Nephron progenitor cell (in vitro differentiated cells): Measurements from ENCODE around the gene KCNK18.
"Not testable (repeated sequence)": the region's sequence is repeated elsewhere in the genome, so short reads cannot be mapped to it uniquely, and the experiment has no call there.

Experiments
- DNase-seq: peaks from one replicate; pipeline ENCODE4 v3.0.0; 2021
- H3K27ac Mint-ChIP-seq: 2 replicates; pipeline ENCODE4 v1.8.0; 2021; ENCODE audit warnings: mild to moderate bottlenecking, moderate library complexity, mixed read lengths
- H3K27me3 Mint-ChIP-seq: 2 replicates; pipeline ENCODE4 v1.8.0; 2021; ENCODE audit warnings: mild to moderate bottlenecking, low read depth, mixed read lengths; ENCODE audit not compliant: poor library complexity
- H3K36me3 Mint-ChIP-seq: 2 replicates; pipeline ENCODE4 v1.8.0; 2021; ENCODE audit warnings: low read depth, mixed read lengths
- H3K4me1 Mint-ChIP-seq: 2 replicates; pipeline ENCODE4 v1.8.0; 2021; ENCODE audit warnings: mixed read lengths
- H3K4me3 Mint-ChIP-seq: 2 replicates; pipeline ENCODE4 v1.8.0; 2021; ENCODE audit warnings: mild to moderate bottlenecking, moderate library complexity, mixed read lengths
- H3K9me3 Mint-ChIP-seq: 2 replicates; pipeline ENCODE4 v1.8.0; 2021; ENCODE audit warnings: mild to moderate bottlenecking, moderate library complexity, mixed read lengths
- TF ChIP-seq, protein P1 (sequence below): fragments of 200-600 bp; sonication (generic); IDR thresholded peaks from 2 replicates; pipeline ENCODE4 v1.5.0; 2021; ENCODE audit warnings: antibody characterized with exemption

KCNK18 gene

DNA sequence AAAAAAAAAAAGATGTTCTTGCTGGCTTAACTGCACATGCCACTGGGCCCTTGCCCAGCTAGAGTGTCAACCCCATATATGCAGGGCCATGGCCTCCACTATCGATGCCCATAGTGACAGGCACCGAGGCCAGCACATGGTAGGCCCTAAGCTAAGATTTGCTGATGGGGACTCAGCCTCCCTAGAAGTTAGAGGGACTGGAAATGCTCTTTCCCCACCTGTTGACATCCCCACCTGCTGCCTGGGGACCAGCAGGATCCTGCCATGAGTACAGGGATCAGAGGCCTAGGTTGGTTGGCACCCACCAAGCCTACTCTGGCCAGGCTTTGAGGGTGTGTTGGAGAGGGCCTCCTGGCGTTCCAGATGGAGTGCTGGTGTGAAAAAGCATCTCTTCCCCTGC, 27.6 kb downstream of the KCNK18 start:
- H3K36me3 Mint-ChIP-seq: no peaks in the 10 kb centered on the region
- H3K9me3 Mint-ChIP-seq: peaks cover 10% of the 10 kb centered on the region
- H3K27ac Mint-ChIP-seq: no peak overlapping the region
- H3K4me3 Mint-ChIP-seq: no peak overlapping the region
- H3K27me3 Mint-ChIP-seq: peaks cover 20% of the 10 kb centered on the region
- DNase-seq: no peak
- TF ChIP-seq, protein P1, sequence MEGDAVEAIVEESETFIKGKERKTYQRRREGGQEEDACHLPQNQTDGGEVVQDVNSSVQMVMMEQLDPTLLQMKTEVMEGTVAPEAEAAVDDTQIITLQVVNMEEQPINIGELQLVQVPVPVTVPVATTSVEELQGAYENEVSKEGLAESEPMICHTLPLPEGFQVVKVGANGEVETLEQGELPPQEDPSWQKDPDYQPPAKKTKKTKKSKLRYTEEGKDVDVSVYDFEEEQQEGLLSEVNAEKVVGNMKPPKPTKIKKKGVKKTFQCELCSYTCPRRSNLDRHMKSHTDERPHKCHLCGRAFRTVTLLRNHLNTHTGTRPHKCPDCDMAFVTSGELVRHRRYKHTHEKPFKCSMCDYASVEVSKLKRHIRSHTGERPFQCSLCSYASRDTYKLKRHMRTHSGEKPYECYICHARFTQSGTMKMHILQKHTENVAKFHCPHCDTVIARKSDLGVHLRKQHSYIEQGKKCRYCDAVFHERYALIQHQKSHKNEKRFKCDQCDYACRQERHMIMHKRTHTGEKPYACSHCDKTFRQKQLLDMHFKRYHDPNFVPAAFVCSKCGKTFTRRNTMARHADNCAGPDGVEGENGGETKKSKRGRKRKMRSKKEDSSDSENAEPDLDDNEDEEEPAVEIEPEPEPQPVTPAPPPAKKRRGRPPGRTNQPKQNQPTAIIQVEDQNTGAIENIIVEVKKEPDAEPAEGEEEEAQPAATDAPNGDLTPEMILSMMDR: no peak
- peaks cover 9% of the 10 kb centered on the region for H3K4me1 Mint-ChIP-seq

DNA sequence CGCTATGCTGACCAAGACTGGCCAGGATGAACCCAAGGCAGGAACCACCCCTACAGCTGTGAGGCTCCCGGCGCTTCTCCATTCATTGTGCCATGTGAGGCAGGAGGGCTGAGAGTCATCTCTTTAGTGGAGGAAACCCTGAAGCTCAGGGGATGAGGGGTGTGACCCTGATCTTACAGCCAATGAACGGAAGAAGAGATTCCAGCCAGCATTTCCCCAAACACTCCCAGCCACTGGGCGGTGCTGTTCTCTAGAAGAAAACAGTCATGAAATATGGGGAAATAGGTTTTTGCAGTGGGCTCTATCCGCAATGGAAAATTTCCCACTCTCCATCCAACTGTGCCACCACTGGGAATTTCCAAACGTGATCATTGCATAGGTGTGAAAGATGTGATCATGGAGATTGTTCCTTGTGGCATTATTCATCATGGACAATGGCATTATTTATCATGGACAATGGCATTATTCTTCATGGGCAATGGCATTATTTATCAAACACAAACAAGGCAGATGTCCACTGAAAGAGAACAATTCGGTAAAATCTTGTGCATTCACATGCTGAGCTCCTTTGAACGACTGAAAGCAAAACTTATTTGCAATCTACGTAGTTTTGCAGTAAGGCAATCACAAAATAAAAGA, 29.6 kb downstream of the KCNK18 start:
- Mint-ChIP-seq H3K4me3 (no peak overlapping the region), H3K27me3 (peaks cover 23% of the 10 kb centered on the region), H3K9me3 (peaks cover 22% of the 10 kb centered on the region), H3K27ac (no peak overlapping the region), H3K36me3 (peaks cover 7% of the 10 kb centered on the region), H3K4me1 (peaks cover 9% of the 10 kb centered on the region)
- TF ChIP-seq, protein P1: peak; percentile 35
- DNase-seq: no peak

DNA sequence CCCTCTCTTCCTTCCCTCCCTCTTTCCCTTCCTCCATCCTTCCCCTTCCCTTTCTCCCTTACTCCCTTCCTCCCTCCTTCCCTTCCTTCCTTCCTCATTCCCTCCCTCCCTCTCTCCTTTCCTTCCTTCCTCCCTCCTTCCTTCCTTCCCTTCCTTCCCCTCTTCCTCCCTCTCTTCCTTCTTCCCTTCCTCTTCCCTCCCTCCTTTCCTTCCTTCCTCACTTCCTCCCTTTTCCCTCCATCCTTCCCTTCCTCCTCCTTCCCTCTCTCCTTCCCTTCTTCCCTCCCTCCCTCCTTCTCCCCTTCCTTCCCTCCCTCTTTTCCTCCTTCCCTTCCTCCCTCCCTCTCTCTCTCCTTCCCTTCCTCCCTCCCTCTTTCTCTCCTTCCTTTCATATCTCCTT, 30.9 kb downstream of the KCNK18 start:
- no peak for DNase-seq
- peaks cover 9% of the 10 kb centered on the region for H3K4me1 Mint-ChIP-seq
- H3K4me3 Mint-ChIP-seq: no peak overlapping the region
- H3K9me3 Mint-ChIP-seq: peaks cover 22% of the 10 kb centered on the region
- peaks cover 31% of the 10 kb centered on the region for H3K27me3 Mint-ChIP-seq
- peaks cover 7% of the 10 kb centered on the region for H3K36me3 Mint-ChIP-seq
- TF ChIP-seq, protein P1: no peak
- no peak overlapping the region for H3K27ac Mint-ChIP-seq

DNA sequence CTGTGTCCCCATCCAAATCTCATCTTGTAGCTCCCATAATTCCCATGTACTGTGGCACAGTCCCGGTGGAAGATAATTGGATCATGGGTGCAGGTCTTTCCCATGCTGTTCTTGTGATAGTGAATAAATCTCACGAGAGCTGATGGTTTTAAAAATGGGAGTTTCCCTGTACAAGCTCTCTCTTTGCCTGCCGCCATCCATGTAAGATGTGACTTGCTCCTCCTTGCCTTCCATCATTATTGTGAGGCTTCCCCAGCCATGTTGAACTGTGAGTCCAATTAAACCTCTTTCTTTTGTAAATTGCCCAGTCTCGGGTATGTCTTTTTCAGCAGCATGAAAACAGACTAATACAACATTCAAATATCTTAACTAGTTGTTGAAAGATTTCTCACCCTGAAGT, 32.8 kb downstream of the KCNK18 start:
- Mint-ChIP-seq H3K27me3 (peaks cover 41% of the 10 kb centered on the region), H3K9me3 (peaks cover 22% of the 10 kb centered on the region)
- H3K27ac Mint-ChIP-seq, DNase-seq, H3K4me3 Mint-ChIP-seq, H3K36me3 Mint-ChIP-seq, H3K4me1 Mint-ChIP-seq: not testable (repeated sequence)

DNA sequence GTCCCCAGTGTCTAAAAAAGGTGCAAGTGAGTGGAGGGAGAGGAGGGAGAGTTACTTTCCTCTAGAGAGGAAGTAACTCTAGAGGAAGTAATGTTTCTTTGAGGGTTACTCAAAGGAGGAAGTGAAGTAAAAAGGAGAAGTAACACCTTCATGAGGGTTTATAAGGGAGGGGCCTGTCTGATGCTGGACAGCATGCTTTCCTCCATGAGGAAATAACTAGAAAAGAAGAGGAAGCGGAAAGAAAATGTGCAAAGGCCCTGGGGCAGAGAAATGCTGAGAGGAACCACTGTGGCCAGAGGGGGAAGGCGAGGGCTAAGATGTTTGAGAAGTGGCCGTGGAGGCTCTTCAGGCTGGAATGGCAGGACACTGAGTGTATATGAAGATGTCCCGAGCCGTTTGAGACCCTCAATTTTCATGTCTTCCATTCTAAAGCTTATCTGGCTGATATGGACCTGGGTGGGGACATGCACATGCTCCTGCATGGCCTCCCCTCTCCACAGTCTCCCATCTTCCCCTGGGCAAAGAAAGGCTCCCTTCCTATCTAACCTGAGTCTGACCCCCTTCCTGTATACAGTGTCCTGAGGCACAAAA, 40.2 kb downstream of the KCNK18 start:
- peaks cover 10% of the 10 kb centered on the region for H3K4me1 Mint-ChIP-seq
- H3K27ac Mint-ChIP-seq: no peak overlapping the region
- H3K36me3 Mint-ChIP-seq: no peaks in the 10 kb centered on the region
- H3K27me3 Mint-ChIP-seq: peaks cover 74% of the 10 kb centered on the region
- TF ChIP-seq, protein P1: no peak
- no peak for DNase-seq
- H3K4me3 Mint-ChIP-seq: no peak overlapping the region
- H3K9me3 Mint-ChIP-seq: no peaks in the 10 kb centered on the region

DNA sequence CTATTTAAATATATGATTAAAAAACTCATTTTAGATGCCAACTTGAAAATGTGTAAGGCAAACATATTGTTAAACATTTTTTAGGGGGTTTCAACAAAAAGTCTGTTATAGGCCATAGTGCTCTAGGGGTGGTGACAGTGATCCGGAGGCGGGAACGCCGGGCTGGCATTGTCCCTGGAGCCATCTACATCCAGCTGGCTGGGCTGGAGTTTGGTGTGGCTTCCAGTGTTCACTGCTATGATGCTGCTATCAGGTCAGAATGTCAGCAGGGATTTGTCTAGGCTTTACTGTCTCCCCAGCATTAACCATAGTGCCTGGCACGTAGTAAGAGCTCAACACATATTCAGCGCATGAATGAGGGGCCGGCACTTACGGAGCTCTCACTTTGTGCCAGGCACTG, 41.8 kb downstream of the KCNK18 start:
- H3K27ac Mint-ChIP-seq: no peak overlapping the region
- H3K4me1 Mint-ChIP-seq: peaks cover 10% of the 10 kb centered on the region
- no peak overlapping the region for H3K4me3 Mint-ChIP-seq
- no peak for DNase-seq
- no peaks in the 10 kb centered on the region for H3K9me3 Mint-ChIP-seq
- no peaks in the 10 kb centered on the region for H3K36me3 Mint-ChIP-seq
- TF ChIP-seq, protein P1: no peak
- H3K27me3 Mint-ChIP-seq: peaks cover 80% of the 10 kb centered on the region
